Activated naive CD4-positive, alpha-beta T cell treated with anti-CD3 and anti-CD28 coated beads, Interleukin-2, amount 50 U/mL, for 16 hours (primary cell): ENCODE data around the gene HS3ST5.
A peak's percentile ranks its signal among the peaks of the same experiment; 100 is the strongest.

Source experiments
- DNase-seq: peaks from one replicate; pipeline ENCODE4 v3.0.0-alpha.2; 2020

The HS3ST5 gene

GRCh38 chr6:114342826-114343781, at the start of gene HS3ST5:
TSS of gene HS3ST5 (minus strand) at chr6:114343023. CDS start at chr6:114062845, 280,178 bp downstream.
- DNase-seq = peak; percentile 8

DNA sequence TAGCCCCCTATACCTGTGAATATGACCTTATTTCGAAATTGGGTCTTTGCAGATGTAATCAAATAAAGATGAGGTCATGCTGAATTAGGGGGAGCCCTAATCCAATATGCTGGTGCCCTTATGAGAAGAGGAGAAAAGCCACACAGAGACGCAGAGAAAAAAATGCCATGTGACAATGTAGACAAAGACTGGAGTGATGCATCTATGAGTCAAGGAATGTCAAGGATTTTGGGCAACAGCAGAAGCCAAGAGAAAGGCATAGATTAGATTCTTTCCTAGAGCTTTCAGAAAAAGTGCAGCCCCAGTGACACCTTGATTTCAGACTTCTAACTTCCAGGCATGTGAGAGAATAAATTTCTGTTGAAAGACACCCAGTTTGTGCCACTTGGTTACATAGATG, 47.4 kb upstream of the HS3ST5 start:
- DNase-seq = no peak

DNA sequence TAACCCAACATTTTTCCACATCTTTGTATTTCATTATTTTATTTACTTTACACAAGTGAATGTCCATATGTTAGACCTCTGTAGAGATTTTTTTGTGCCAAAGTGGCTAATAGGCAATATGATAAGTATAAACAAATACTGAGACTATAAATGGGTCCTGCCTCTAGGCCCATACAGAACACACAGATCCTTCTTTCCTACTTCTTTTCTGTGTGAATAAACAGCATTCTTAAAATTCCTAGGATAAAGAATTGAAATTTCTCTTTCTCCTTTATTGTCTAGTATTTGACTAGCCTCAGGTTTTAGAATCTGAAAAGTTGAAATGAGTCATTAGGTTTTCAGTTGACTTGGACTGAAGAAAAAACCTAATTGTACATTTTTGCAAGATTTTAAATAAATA, 46.3 kb upstream of the HS3ST5 start:
- no peak for DNase-seq

GRCh38 chr6:114382406-114382805, 39.6 kb upstream of the HS3ST5 start:
- DNase-seq = no peak

DNA sequence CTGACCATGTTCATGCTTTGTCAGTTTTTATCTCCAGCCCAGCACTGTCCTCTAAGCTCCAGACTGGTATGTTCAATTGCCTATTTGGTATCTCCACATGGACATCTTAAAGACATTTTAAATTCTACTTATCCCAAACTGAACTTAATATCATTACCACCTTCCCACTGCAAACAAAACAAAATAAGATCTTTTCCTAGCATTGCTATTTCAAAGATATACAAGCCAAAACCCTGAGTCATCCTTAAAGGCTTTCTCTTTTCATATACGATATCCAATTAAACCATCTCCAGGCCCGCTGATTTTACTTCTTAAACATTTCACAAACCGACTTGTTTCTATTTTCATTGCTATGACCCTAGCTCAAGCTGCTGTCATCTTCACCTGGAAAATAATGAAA, 35.1 kb upstream of the HS3ST5 start:
- no peak for DNase-seq

GRCh38 chr6:114376611-114377175, 33.9 kb upstream of the HS3ST5 start:
- no peak for DNase-seq

GRCh38 chr6:114375541-114376192, 32.8 kb upstream of the HS3ST5 start:
- no peak for DNase-seq

DNA sequence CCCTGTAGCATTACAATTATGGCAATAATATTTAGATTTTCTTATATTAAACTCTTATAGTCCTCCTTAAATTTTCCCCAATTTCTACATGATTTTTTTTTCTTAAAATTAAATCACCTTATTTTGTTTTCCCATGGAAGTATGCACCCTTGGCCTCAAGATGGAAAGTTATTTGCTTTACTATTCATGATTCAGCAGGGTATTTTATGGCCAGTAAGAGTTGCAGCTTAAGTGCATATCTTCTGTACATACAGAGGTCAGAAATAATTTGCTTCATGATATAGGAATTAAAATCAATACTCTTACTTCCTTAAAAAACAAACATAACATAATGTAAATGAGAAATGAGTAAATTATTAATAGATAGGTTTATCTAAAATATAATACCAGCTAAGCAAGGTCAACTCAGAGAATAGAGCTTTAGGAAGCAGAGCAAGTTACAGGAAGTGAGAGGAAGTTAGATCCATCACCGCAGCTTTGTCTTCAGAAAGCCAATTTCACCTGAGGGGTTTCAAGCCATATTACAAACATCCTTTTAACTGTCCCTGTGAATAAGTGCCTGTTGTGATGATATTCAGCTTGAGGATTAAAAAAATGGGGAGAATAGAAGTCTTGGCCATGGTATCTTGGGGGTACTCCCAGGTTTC, 24.6 kb upstream of the HS3ST5 start:
- DNase-seq = no peak

GRCh38 chr6:114366899-114367298, 24.1 kb upstream of the HS3ST5 start:
- no peak for DNase-seq

GRCh38 chr6:114364301-114364700, 21.5 kb upstream of the HS3ST5 start:
- no peak for DNase-seq

GRCh38 chr6:114362957-114363356, 20.1 kb upstream of the HS3ST5 start:
- no peak for DNase-seq

DNA sequence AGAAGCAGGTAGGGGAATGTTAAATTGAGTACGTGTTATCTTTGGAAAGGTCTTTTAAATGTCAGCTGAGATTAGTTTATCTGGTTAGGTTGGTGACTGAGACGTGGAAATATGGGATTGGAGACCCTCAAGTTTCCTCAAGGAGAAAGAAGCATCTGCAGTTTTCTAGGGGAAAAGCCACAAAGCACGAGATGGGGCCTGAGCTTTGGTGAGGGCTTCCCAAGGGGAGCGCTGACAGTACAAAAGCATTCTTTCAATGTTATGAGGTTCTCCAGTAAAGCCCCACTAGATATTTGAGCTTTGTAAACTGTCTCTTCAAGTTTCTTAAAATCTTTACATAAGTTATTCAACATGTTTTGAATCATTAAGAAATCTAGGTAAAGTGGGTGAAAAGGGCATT, 19.6 kb upstream of the HS3ST5 start:
- DNase-seq = no peak

DNA sequence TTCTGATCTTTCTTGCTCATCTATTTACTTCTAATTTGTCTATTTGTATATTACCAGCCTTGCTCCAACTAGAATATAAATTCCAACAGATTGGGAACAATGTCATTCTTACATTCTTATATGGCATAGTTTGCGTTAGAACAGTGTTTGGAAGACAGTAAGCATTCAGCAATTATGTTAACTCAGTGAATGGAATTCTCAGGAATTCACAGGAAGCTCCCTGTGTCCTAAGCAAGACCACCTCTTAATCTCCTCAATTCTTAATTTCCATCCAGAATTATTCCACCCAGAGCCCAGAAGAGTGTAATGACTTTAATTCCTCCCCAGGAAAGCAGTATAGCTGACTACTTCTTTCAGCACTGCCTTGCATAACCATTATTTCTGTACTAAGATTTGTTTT, 18.2 kb upstream of the HS3ST5 start:
- no peak for DNase-seq

- DNase-seq = no peak
Measured at GRCh38 chr6:114355300-114355699, 12.5 kb upstream of the HS3ST5 start.

DNA sequence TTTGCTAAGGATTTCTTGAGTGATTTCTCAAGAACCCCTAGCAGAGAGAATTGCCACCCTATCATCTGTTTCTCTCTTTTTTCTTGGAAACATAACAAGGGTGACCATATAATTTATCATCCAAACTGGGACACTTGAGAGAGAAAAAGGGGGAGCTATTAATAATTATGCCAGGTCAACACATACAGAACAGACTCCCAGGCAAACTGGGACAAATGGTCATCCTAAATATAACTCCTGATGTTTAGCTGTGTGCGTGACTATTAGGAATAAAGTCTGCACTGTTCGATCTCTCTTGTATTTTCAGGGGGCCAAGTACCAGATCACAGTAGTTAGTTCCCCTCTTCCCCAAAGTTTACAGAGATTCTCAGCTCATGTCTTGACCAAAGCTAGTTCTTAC, 11.7 kb upstream of the HS3ST5 start:
- no peak for DNase-seq

- DNase-seq = no peak
Measured at GRCh38 chr6:114346451-114346850, 3.6 kb upstream of the HS3ST5 start.

GRCh38 chr6:114344971-114345275, 2.1 kb upstream of the HS3ST5 start:
- no peak for DNase-seq

GRCh38 chr6:114344246-114344970, 1.6 kb upstream of the HS3ST5 start:
- no peak for DNase-seq

DNA sequence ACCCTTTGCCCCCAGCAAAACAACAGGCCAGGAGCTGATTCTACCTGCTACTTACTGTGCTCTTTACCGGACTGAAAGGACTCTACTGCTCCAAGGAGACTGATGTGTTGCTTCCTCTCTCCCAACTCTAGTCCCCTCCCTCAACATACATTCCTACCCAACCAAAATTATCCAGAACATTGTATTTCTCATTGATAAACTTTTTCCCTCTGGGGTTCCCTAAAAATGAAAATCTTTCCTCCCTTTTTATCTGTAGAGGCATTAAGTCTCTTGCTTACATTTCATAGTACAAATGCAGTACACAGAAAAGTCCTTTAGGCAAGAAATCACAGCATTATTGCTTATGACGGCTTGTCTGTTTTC, 940 bp upstream of the HS3ST5 start:
- DNase-seq = no peak

DNA sequence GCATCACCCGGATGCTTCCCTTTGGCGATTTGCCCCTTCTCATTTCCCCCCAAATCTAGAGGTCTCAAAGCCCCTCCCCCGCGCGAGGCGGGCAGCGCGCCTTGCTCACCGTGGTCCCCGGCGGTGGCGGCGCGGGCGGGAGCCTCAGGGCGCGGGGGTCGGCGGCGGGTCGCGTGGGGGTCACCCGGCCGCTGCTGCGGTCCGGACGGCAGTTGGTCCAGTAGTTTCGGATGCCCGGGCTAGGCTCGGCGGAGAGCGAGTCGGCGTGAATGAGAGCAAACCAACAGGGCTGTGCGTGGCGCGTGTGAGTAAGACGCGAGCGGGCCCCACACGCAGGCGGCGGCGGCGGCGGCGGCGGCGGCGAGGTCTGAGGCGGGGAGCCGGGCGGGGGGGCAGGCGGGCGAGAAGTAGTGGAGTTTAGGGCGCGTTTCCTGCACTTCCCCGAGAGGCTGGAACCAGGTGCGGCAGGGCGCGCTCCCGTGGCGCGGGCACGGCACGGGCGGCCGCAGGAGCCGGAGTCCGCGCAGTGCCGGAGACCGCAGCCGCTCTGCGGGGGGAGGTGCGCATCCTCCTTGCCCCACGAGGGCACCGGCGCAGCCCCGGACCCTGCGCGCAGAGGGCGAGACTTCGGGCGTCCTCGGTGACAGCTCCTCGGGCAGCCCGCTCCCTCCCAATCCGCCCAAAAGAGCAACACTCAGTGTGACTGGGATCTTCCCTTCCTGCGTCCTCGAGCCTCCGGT, 567 bp downstream of the HS3ST5 start:
- DNase-seq = no peak

- DNase-seq = no peak
Measured at GRCh38 chr6:114339706-114340105, 3.1 kb downstream of the HS3ST5 start.

- no peak for DNase-seq
Measured at GRCh38 chr6:114334237-114334636, 8.6 kb downstream of the HS3ST5 start.
